Suppressor macrophage treated with lipopolysaccharide for 1 hour (primary cell): Measurements from ENCODE around the gene RAB3IP.
"Not testable (repeated sequence)": the region's sequence is repeated elsewhere in the genome, so short reads cannot be mapped to it uniquely, and the experiment has no call there.

Experiments used
- DNase-seq, 3 donors: peaks; one replicate each; pipeline ENCODE4 v3.0.0-alpha.2; 2020 to 2022

Gene RAB3IP

DNA sequence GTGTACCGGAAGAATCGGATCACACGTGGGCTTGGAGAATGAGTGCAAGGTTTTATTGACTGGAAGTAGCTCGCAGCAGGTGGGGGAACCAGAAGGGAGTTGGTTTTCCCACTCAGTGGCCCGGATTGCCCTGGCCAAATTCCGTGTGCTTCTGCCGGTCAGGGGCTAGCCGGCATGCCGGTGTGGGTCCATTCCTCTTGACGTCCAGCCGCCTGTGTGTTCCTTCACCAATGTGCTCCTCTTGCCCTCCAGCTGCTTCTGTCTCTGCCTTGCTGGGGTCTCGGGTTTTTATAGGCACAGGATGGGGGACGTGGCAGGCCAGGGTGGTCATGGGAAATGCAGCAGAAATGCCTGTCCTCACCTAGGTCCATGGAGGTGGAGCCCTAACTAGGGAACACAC, 97.4 kb downstream of the RAB3IP start:
- no peak for DNase-seq

DNA sequence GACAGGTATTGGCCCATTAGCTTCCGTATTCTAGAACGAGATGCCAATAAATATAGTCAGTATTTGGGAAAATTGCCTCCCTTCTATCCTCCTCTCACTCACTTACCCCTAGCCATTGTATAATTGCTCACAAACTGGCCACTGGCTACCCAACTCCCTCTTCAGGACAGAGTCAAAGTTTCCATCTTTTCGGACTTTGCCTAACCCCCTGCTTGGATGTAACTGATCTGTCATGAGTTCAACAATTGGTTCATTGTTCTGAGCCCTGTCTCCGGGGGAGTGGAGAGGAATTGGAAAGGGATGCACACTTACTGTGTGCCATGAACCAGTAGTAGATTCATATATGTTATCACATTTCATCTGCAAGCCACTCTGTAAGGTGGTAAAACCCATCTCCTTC, 98.5 kb downstream of the RAB3IP start:
- DNase-seq, result no peak

- no peak for DNase-seq
These were observed 99.2 kb downstream of the RAB3IP start for GRCh38 chr12:69837657-69838415.

DNA sequence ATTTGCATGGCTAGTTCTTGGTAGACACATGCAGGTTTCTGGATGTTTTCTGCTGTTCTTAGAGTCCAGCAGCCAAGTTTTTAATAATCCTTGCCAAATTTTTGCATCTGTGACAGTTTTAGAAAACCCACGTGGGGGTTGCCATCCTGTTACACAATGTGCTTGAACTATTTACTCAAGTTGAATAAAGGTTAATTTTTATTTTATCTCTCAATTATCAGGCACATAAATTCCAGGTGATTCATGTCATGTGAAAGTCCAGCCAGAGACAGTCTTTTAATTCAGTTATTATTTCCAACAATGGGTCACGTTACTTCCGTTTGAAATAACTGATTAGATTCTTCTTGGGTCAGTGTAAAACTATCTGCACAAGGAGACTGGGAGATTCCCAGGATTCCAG, 102.1 kb downstream of the RAB3IP start:
- no peak for DNase-seq

GRCh38 chr12:69843608-69844007, 104.9 kb downstream of the RAB3IP start:
- no peak for DNase-seq

DNA sequence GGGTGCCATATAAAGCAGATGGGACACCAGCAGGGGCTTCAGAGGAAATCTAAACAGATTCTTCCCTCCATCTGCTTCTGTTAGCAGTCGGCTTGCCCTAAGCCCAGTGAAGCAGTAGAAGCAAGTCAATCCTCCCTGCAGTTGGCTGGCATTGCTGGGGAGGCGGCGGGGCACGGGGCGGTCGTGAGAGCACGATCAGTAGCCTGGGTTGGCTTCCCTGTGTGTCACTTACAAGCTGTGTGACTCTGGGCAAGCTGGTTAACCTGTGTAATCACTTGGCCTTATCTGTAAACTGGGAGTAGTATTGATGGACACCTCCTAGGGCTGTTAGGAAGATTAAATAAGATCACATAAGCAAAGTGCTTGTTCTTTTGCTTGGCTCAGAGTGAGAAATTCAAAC, 105.8 kb downstream of the RAB3IP start:
- no peak for DNase-seq

GRCh38 chr12:69844836-69845235, 106.2 kb downstream of the RAB3IP start:
- DNase-seq, result no peak

DNA sequence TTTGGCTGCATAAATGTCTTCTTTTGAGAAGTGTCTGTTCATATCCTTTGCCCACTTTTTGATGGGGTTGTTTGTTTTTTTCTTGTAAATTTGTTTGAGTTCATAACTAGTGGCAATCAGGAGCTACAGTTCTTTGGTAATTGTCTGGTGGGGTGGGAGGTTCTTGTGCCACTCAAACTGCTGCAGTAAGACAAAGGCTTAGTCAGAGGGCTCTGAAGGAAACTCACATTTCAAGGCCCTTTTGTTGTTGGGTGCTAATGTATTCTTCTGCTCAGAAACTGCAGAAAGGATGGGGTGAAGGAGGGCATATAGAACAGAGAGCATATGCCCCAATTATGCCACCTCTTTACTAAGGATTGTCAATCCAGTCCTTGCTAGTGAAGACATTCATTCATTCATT, 108.3 kb downstream of the RAB3IP start:
- no peak for DNase-seq

DNA sequence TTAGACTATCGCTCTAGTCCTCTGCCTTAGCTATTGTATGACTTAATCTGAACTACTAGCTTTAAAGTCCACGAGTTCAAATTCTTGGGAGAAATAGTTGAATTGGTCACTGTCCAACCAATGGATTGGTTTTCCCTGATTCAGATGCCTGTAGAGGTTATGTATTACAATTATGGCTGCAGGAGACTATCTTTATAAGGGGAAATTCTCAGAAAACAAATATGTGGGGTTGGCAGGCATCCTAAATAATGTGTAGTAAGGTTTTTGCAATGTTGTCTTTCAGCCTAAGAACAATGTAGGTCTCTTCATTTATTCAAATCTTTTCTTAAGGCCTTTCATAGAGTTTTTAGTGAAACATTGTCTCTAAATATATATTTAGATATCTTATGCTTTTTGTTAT, 113.3 kb downstream of the RAB3IP start:
- no peak for DNase-seq

GRCh38 chr12:69853176-69853961, 114.7 kb downstream of the RAB3IP start:
- not testable (repeated sequence) for DNase-seq

DNA sequence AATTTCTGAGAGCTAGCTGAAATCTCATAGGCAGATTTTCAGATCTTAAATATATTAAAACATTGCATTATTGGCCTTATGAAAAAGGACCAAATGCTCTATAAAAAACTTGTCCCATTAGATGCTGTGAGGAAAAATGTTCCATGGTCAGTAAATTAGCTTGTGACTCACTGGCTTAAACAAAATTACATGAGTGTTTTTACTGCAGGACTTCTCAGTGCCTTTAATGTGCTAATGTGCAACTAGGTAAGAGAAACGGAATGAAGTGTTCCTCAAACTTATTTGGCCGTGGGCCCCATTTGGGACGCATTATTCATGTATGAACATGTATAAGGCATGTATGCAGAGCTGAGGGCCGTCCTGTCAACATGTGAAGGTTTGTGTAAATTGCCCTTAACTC, 128.0 kb downstream of the RAB3IP start:
- DNase-seq, result no peak

GRCh38 chr12:69868695-69869094, 130.0 kb downstream of the RAB3IP start:
- DNase-seq, result no peak

DNA sequence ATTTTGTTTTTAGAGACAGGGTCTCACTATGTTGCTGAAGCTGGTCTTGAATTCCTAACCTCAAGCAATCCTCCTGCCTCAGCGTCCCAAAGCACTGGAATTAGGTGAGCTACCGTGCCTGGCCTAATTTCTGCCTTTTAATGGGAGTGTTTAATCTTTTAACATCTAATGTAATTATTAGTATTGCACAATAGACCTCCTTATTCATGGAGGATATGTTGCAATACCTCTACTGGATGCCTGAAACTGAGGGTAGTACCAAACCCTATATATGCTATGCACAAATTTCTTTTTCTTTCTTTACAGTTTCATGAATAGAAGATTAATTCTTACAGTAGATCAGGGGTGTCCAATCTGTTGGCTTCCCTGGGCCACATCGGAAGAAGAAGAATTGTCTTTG, 134.1 kb downstream of the RAB3IP start:
- peak in 1 of 3 donors; percentile 45 for DNase-seq
